GM19099 (cell line): ENCODE data around the gene TTC28.

Experiments used
- POLR2A ChIP-seq: IDR thresholded peaks from 3 replicates; pipeline ENCODE4 v1.6.1; 2011; ENCODE audit warnings: low read depth; ENCODE audit not compliant: insufficient read length; ENCODE audit errors: extremely low read depth

Gene TTC28

DNA sequence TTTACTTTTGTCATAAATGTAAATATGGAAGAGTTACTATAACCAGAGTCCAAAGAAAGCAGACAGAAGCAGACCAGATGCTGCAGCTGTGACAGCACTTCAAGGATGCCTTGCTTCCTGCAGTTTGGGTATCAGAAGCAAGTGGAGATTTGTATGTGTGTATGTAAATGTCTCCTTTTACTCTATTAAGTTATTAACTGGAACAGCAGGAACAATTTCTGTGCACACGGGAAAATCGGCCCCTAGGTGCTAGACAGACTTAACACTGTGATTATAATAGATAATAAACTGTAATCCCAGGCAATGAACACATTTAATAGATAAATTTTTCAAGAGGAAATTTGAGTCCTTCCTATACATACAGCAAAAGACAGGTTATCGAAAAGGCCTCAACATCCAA lies 582.0 kb downstream of the TTC28 start:
- TF ChIP-seq POLR2A = no peak

GRCh38 chr22:28096161-28096560 lies 583.5 kb downstream of the TTC28 start:
- TF ChIP-seq POLR2A = no peak

- no peak for TF ChIP-seq POLR2A
These were observed 584.1 kb downstream of the TTC28 start for GRCh38 chr22:28095316-28096095.

DNA sequence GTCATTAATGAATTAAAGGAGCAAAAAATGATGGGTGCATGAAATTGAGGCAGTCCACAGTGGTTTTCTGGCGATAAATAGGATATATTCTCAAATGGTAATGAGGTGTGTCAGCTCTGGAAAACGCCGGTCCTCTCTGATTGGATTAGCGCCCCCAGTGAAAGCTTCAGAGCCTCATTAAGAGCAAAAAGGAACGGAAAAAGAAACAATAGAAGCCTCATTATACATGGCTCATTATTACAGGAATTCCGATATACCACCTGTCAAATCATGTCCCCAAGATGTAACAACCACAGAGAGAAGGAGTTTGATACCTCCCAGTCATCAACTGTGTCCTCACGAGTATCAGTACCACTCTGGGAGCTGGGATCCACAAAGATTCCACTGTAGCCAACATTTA lies 584.9 kb downstream of the TTC28 start:
- no peak for TF ChIP-seq POLR2A

- TF ChIP-seq POLR2A = no peak
These were observed 585.9 kb downstream of the TTC28 start for GRCh38 chr22:28093711-28094110.

- no peak for TF ChIP-seq POLR2A
These were observed 588.2 kb downstream of the TTC28 start for GRCh38 chr22:28091486-28091885.

DNA sequence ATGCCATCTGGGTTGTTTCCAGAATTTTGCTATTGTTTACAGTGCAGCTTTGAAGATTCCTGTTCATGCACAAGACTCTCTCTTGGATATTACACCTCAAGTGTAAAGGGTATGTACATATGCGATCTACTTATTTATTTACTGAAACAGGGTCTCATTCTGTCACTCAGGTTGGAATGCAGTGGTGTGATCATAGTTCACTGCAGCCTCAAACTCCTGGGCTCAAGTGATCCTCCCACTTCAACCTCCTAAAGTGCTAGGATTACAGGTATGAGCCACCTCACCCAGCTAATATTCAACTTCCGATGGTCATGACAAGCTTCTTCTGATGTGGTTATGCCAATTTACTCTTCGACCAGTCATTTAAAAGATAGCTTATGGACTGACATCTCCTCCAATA lies 602.5 kb downstream of the TTC28 start:
- TF ChIP-seq POLR2A = no peak

GRCh38 chr22:28075358-28075981 lies 604.2 kb downstream of the TTC28 start:
- no peak for TF ChIP-seq POLR2A

GRCh38 chr22:28074526-28074925 lies 605.1 kb downstream of the TTC28 start:
- TF ChIP-seq POLR2A = no peak

GRCh38 chr22:28072066-28072465 lies 607.6 kb downstream of the TTC28 start:
- TF ChIP-seq POLR2A = no peak

GRCh38 chr22:28068826-28069225 lies 610.8 kb downstream of the TTC28 start:
- no peak for TF ChIP-seq POLR2A

- no peak for TF ChIP-seq POLR2A
These were observed 614.7 kb downstream of the TTC28 start for GRCh38 chr22:28064920-28065319.

- no peak for TF ChIP-seq POLR2A
These were observed 616.0 kb downstream of the TTC28 start for GRCh38 chr22:28063656-28064055.

- TF ChIP-seq POLR2A = no peak
These were observed 621.6 kb downstream of the TTC28 start for GRCh38 chr22:28058036-28058435.

DNA sequence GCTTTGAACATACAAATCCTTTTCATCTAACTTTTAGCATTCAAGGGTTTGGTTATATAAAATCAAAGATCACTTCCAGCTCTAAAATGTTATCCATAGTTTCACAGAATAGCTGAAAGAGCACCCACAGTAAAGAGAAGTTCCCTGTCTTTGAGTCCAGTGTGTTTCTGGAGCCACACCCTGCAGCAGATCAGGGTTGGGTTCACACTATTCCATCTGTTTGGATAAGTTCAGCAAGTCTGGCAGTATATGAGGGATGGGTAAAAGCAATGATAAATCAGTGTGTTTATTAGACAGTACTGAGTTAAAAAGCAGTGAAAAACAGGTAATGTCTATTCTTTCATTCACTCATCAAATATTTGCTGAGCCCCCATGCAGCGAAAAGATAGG lies 624.8 kb downstream of the TTC28 start:
- TF ChIP-seq POLR2A = no peak
